ENCODE measurements around the gene GPR108. TPM values are rescaled to one million over a fixed set of nuclear protein-coding genes. Genes with fewer than 3 reads are reported as not detected.

GPR108 gene
- total RNA-seq, 1 experiment from 2014 or later: 36.4 TPM

DNA sequence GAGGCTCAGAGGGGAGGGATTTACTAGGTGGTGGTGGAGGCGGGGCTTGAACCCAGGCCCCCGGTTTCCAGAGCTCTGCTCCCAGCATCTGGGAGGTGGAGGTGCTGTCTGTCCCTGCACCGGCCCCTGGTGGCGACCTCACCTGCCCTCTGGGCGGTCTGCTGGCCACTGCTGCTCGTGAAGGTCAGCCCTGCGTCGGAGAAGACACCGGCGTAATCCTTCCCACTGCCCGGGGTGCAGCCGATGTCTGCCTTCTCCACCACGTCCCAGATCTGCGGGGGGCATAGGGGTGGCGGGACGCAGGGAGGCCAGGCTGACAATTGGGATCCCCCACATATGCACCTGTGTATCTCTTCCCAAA lies 29.7 kb downstream of the GPR108 start:
- H3K4me3 ChIP-seq (ENCODE audit: low read depth, low read length, poor library complexity, severe bottlenecking): no peak overlapping the region
- H3K4me1 ChIP-seq (ENCODE audit: insufficient read depth, low read length, poor library complexity, severe bottlenecking): no peaks in the 10 kb centered on the region
- CTCF ChIA-PET: no interaction called here
- no peak for DNase-seq (ENCODE audit: low spot score)
- H3K9me3 ChIP-seq (ENCODE audit: low read depth, low read length, poor library complexity, severe bottlenecking): no peaks in the 10 kb centered on the region
- no TSS peak for BruUV-seq (replicated peaks)
- intact Hi-C loops (cut with micrococcal nuclease; ENCODE audit: unreplicated experiment): no loop called here
- peaks cover 4% of the 10 kb centered on the region for H3K27me3 ChIP-seq (replicated peaks; ENCODE audit: insufficient read depth, low read depth, low read length, poor library complexity)
- TF ChIP-seq EZH2 (IDR thresholded peaks at IDR 0.05; ENCODE audit: borderline replicate concordance, low read depth, low read length, poor library complexity, severe bottlenecking): no peak
- TF ChIP-seq, protein P1, sequence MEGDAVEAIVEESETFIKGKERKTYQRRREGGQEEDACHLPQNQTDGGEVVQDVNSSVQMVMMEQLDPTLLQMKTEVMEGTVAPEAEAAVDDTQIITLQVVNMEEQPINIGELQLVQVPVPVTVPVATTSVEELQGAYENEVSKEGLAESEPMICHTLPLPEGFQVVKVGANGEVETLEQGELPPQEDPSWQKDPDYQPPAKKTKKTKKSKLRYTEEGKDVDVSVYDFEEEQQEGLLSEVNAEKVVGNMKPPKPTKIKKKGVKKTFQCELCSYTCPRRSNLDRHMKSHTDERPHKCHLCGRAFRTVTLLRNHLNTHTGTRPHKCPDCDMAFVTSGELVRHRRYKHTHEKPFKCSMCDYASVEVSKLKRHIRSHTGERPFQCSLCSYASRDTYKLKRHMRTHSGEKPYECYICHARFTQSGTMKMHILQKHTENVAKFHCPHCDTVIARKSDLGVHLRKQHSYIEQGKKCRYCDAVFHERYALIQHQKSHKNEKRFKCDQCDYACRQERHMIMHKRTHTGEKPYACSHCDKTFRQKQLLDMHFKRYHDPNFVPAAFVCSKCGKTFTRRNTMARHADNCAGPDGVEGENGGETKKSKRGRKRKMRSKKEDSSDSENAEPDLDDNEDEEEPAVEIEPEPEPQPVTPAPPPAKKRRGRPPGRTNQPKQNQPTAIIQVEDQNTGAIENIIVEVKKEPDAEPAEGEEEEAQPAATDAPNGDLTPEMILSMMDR (conservative IDR thresholded peaks at IDR 0.05; ENCODE audit: low read depth, low read length): no peak
- no peak overlapping the region for H3K27ac ChIP-seq (ENCODE audit: low read depth, low read length, poor library complexity, severe bottlenecking)
- POLR2A ChIA-PET (ENCODE audit: low non-redundant PET): no interaction called here
- no peaks in the 10 kb centered on the region for H3K36me3 ChIP-seq (ENCODE audit: insufficient read depth, low read length, poor library complexity, severe bottlenecking)

DNA sequence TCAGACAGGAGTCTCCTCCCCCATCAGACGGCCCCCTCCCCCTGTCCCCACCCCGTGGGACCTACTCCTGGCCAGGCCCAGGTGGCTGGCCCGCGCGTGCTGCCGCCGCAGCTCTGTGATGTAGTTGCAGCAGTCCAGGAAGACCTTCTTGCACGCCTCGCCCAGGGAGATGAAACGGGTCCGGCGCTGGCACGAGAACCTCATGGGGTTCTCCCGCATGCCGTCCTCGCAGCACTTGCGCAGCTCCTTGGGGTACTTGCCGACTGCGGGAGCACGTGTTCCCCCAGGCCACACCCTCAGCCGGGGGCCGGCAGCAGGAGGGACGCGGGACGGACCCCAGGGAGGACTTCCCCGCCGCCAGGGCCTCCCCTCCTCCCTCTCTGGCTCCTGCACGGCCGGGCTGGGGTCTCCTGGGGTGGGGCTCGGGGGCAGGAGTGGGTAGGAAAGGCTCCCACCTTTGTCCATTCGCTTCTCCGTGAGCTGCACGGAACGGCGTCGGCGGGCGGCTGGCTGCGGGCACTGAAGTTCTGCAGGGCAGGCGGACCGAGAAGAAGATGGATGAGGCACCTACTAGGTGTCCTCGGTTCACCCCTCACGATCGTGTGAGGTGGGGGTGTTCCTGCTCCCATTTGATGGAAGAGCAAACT lies 30.2 kb downstream of the GPR108 start:
- H3K27ac ChIP-seq (ENCODE audit: low read depth, low read length, poor library complexity, severe bottlenecking): no peak overlapping the region
- no peaks in the 10 kb centered on the region for H3K36me3 ChIP-seq (ENCODE audit: insufficient read depth, low read length, poor library complexity, severe bottlenecking)
- no TSS peak for BruUV-seq (replicated peaks)
- no peak for DNase-seq (ENCODE audit: low spot score)
- H3K4me1 ChIP-seq (ENCODE audit: insufficient read depth, low read length, poor library complexity, severe bottlenecking): no peaks in the 10 kb centered on the region
- H3K4me3 ChIP-seq (ENCODE audit: low read depth, low read length, poor library complexity, severe bottlenecking): no peak overlapping the region
- H3K27me3 ChIP-seq (replicated peaks; ENCODE audit: insufficient read depth, low read depth, low read length, poor library complexity): peaks cover 4% of the 10 kb centered on the region
- ChIA-PET POLR2A (ENCODE audit: low non-redundant PET) (no interaction called here), CTCF (no interaction called here)
- intact Hi-C loops (cut with micrococcal nuclease; ENCODE audit: unreplicated experiment): no loop called here
- no peaks in the 10 kb centered on the region for H3K9me3 ChIP-seq (ENCODE audit: low read depth, low read length, poor library complexity, severe bottlenecking)
- TF ChIP-seq, protein P1 (conservative IDR thresholded peaks at IDR 0.05; ENCODE audit: low read depth, low read length): no peak
- TF ChIP-seq EZH2 (IDR thresholded peaks at IDR 0.05; ENCODE audit: borderline replicate concordance, low read depth, low read length, poor library complexity, severe bottlenecking): no peak

DNA sequence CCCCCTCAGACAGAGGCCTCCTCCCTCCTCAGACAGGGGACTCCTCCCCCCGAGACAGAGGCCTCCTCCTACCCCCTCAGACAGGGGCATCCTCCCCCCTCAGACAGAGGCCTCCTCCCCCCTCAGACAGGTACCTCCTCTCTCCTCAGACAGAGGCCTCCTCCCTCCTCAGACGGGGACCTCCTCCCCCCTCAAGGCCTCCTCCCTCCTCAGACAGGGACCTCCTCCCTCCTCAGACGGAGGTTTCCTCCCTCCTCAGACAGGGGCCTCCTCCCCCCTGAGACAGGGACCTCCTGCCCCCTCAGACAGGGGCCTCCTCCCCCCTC lies 30.8 kb downstream of the GPR108 start:
- no peak overlapping the region for H3K27ac ChIP-seq (ENCODE audit: low read depth, low read length, poor library complexity, severe bottlenecking)
- ChIA-PET CTCF (no interaction called here), POLR2A (ENCODE audit: low non-redundant PET) (no interaction called here)
- no TSS peak for BruUV-seq (replicated peaks)
- H3K9me3 ChIP-seq (ENCODE audit: low read depth, low read length, poor library complexity, severe bottlenecking): no peaks in the 10 kb centered on the region
- no peak for DNase-seq (ENCODE audit: low spot score)
- no peak overlapping the region for H3K4me3 ChIP-seq (ENCODE audit: low read depth, low read length, poor library complexity, severe bottlenecking)
- TF ChIP-seq, protein P1 (conservative IDR thresholded peaks at IDR 0.05; ENCODE audit: low read depth, low read length): no peak
- no peak for TF ChIP-seq EZH2 (IDR thresholded peaks at IDR 0.05; ENCODE audit: borderline replicate concordance, low read depth, low read length, poor library complexity, severe bottlenecking)
- H3K27me3 ChIP-seq (replicated peaks; ENCODE audit: insufficient read depth, low read depth, low read length, poor library complexity): peaks cover 4% of the 10 kb centered on the region
- intact Hi-C loops (cut with micrococcal nuclease; ENCODE audit: unreplicated experiment): no loop called here
- H3K4me1 ChIP-seq (ENCODE audit: insufficient read depth, low read length, poor library complexity, severe bottlenecking): no peaks in the 10 kb centered on the region
- H3K36me3 ChIP-seq (ENCODE audit: insufficient read depth, low read length, poor library complexity, severe bottlenecking): no peaks in the 10 kb centered on the region
